CD4-positive, alpha-beta T cell treated with Interleukin-12 subunit alpha and Interleukin-12 subunit beta, for 1 hour (primary cell): ENCODE measurements around the gene CFAP74.
A peak's percentile ranks its signal among the peaks of the same experiment; 100 is the strongest.

Experiments used
- DNase-seq: peaks from one replicate; pipeline ENCODE4 v3.0.0-alpha.2; 2020

CFAP74 gene

DNA sequence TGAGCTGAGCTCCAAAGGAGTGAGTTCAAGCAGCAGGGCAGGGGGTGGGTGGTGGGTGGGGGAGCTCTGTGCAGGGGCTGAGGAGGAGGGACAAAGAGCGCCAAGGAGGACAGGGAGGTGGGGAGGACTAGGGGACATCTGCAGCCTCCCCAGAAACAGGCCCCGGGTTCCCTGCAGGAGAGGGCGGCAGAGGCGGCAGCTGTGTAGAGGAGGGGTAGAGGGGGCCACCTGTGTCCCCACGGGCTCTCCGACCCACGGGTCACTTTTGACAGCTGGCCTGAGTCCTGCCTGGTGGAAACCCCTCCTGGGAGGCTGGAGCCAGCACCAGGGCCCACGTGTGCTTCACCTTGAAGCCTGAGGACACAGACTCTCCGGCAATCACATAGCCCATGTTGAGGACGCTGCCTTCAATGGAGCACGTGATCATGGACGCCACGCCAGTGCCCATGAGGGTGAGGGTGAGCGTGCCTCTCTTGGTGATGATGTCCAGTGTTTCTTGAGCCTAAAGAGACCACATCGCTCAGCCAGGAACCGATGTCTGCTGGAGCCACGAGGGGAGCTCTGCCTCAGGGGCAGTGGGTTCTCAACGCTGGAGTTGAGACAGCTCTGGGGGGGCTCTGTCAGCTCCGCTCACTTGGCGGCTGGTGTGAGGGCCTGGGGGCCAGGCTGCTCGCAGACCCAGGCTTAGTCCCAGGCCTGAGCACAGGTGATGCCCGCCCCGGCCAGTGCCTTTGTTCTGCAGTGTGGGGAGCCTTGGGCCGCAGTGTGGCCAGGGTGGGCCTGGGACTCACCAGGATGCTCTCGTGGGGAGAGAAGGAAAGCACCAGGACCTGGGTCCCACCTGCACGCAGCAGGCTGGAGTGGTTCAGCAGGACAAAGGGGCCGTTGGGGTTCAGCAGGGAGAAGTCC, 77.9 kb downstream of the CFAP74 start:
- DNase-seq: no peak

DNA sequence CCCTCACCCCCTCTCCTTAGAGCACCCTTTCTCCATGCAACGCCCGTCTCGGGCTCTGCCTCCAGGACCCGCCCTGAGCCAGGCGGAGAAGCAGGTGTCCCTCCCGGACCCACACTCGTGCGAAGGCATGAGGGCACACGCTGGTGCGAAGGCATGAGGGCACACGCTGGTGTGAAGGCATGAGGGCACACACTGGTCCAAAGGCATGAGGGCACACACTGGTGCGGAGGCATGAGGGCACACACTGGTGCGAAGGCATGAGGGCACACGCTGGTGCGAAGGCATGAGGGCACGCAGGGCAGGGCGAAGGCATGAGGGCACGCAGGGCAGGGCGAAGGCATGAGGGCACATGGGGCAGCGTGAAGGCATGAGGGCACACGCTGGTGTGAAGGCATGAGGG, 78.7 kb downstream of the CFAP74 start:
- DNase-seq: no peak

DNA sequence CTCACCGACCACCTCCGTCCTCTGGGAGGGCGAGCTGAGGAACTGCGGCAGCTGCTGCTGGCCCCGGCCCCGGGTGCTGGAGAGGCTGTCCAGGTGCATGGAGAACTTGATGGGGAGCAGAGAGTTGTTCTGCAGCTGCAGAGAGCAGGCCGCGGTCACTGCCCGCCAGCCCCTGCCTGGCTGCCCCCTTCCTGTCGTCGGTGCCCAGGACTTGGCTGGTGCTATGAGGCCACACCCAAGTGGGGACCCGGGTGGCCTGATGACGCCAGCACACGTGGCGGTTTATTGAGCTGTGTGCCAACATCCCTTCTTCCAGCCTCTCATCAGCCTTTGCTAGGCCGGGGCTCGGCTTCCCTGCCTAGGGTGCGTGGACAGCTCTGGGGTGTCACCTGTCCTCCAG, 79.2 kb downstream of the CFAP74 start:
- DNase-seq: no peak

DNA sequence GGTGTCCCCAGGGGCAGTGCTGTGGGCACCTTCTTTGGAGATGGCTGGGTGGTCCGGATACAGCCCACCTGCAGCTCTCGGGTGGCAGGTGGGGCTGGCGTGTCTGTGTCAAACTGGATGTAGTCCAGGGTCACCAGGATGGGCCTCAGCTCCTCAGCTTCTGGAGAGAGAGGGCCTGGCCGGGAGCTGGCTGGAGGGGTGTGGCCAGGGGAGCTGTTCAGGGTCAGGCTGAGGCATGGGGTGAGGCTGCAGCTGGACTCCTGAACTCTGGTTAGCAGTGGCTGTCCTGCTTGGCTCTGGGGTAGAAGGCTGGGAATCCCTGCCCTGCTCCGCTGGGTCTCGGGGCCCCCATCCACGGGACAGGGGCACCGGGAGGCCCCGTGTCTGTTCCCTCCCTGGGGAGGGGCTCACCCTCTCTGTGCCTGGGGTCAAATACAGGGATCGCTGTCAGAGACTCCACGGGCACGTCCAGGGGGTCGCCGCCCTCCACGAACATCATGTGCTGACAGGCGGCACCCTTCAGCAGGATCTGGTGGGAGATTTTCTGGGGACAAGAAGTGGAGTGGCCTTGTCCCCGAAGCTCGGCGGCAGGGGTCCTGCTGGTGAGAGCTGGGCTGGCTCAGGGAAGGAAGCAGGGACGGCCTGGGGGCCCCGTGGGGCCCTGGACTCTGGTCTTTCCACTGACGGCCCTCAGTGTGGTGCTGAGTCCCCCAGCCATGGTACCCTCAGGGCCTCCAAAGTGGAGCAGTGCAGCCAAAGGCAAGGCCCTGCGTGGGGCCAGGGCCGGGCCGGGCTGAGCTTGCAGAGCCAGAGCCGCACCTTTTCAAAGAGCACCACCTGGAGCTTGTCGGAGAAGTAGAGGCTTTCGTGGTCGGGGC, 80.4 kb downstream of the CFAP74 start:
- no peak for DNase-seq

DNA sequence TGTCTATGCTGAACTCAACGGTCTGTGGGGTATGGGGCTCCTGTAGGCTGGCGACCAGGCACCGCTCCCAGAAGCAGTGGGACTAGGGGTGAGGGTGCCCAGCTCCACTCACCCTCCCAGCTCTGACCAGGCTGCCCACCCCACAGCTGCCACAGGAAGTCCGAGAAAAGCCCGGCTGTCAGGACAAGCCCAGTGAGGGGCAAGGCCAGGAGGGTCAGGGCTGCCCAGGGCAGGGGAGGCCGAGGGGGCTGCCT, 81.0 kb downstream of the CFAP74 start:
- DNase-seq: no peak

DNA sequence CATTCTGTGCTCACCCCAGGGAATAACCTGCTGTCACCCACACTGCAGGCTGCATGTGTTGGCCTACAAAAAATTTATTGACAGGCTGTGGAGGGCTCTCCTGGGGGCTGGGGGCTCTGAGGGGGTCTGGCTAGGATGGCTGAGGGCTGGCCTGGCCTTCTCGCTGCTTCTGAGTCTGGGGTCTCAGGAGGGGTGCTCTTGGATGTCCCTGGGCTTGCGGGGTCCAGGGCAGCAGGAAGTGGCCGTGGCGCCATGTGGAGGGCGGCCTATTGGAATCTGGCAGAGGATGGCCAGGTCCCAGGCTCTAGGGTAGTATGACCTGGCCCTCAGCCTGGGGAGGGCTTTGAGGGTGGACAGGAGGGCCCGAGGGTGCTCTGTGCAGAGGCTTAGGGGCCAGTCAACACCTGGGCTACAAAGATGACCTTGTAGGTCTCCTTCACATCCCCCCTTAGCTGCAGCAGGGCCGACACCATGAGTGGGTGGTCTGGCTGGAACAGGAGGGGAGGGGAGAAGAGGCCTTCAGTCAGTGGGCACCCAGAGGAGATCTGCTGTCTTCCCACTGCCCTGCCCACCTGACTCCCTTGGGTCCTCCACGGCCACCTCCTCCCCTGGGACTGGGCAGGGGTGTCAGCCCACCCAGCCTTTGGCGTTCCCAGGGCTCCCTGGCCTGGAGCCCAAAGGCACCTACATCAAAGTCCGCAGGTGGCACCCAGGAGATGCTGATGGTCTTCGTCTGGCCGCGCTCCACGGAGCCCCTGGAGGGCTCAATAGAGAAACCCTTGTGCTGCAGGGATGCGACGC, 81.5 kb downstream of the CFAP74 start:
- DNase-seq: no peak

DNA sequence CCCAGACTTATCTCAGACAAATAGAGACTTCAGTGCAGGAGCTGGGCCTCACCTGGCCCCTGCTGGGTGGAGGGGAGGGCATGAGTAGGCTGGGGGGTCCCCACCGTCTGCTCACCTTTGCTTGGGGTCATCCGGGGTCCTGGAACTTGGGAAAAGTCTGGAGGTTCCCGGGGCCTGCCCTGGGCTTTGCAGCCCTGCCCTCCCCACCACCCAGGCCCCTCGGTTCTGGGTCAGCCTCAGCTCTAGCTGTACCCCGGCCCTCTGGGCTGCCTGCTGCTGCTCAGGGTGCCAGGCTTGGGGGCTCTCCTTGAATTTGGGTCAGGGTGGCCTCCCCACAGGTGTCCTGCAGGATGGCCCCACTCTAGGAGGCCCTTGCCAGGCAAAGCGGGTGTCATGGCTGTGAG, 82.1 kb downstream of the CFAP74 start:
- DNase-seq: no peak

DNA sequence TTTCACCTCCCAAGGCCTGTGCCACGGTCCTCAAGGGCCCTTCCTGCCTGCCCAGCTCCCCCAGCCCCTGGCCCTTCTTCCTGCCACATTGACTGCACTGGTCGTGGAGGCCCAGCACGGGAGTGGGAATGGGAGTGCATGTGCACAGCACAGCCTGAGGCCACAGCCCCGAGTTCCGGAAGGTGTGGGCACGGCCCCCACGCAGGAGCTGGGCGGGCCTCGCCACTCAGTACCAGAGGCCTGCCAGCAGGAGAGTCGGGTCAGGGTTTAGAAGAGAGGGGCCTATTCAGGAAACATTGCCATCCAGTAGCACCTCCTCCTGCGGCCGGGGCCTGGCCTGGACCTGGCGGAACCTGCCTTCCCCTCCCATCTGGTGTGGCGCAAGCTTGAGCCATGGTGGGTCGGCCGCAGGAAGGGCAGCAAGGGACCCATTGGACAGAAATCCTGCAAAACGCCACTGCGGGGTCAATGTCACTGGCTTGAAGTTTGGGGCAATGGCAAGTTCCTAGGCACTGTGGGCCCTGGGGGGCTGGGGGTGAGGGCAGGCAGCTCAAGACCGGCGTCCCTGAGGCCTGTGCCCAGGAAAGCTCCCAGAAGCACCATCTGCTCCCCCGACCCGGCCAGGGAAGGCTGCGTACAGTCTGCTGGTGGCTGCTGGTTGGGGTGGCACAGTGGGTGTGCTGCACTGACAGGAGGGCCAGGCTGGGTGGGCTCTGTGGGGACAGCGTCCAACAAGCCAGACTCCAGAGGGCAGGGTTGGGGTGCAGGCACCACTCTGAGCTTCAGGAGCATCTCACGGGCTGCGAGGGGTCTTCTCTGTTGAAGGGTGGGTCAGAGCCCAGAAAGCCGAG, 82.8 kb downstream of the CFAP74 start:
- DNase-seq: no peak

DNA sequence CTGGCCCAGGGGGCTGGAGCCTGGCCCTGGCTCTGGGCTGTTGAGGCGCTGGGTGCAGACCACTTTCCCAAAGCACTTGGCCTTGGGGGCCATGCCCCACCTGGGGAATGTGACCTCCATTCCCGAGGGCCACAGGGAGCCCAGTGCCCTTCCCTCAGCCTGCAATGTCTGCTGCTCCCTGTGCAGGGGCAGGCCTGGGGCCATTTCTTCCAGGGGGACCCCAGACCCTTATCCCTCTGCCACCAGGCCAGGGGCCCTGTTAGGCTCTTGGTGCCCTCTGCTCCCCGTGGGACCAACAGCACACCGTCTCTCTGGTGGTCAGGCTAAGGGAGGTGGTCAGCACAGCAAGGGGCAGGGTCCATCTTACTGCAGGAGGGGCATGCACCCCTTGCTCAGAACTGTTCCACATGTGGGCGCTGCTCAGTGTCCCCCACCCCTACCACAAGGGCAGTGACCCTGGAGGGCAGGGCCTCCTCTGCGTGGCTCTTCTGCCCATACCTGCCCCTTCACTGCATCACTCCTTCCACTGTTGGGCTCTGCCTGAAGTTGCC, 83.5 kb downstream of the CFAP74 start:
- DNase-seq: no peak

DNA sequence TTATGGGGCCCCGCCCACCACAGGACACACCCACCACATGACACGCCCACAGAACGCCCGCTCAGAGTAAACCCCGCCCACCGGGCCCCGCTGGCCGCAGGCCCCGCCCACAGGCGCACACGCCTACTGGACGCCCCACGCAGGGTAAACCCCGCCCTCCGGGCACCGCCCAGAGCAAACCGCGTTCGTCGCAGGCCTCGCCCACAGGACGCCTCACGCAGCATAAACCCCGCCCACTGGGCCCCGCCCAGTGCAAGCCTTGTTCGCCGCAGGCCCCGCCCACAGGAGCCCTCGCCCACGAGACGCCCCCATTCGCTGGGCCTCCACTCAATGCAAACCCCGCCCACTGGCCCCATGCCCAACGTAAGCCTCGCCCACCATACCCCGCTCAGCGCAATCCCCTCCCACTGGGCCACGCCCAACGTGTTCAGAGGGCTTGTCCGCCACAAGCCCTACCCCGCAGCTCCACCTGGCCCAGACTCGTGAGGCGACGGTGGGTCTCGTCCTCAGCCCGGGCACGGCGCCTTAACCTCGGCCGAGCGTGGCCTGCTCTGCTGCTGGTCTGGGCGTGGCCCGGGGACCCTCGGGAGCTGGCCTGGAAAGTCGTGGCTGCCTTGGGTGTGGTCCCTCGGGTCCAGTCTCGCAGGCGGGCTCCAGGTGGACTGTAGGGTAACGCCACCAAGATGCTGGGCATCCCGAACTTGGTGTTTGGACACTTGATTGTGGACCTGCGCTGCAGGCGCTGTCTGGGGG, 84.1 kb downstream of the CFAP74 start:
- DNase-seq: peak; percentile 100

DNA sequence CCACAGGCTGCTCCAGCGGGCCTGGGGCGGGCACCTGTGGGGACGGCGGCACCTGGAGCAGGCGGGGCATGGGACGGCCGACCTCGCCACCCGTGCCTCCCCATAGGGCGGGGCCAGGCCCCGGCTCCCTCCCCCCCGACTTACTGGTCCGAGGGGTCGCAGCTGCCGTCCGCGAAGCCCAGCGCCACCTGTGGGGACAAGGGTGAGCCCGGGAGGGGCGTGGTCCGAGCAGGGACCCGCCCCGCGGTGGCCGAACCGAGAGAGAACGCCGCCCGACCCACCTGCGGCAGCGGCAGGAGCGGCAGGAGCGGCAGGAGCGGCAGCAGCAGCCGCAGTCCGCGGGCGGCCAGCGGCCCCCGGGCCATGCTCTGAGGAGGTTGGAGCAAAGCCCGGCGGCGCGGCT, 84.7 kb downstream of the CFAP74 start, which contains the start of gene TMEM52:
TSS of gene TMEM52 (minus strand) at position 379 of the 403 bp plus-strand sequence. CDS start at position 365, 14 bp downstream.
- no peak for DNase-seq

DNA sequence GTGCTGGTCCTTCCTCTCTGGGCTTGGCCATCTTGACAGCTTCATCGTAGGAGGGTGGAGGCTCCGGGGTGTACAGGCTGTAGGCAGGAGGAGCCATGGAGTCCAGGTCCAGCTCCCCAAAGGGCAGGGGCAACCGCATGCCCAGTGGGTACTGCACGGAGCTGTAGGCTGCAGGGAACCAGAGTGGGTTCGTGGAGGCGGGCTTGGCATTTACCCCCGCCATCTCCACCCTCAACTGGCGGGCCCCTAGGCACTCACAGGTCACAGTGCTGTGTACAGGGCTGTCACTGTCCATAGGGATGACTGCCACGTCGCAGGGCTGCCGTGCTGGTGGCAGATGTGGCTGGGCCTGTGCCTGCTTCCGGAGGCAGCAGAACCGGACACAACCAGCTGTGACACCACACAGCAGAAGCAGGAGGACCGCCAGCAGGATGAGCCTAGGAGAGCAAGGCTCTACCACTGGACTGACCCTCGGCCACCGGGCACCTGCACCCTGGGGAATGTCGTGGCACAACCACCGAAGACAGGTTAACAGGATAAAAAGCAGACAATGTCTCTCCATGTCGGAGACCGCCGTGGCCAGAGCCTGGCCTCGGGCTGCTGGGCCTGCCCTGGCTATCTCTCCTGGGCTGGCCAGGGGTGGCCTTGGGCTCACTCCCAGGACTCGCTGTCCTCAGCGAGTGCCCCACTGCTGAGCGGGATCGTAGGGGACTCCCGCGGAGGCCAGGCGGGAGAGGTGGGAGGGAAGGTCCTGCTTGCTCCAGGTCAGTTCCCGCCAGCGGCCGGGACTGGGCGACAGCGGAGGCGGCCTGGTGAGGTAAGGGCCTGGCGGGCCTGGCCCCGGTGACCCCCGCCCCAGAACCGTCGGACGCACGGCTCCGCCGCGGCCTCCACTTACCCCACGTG, 85.3 kb downstream of the CFAP74 start:
- DNase-seq: no peak

DNA sequence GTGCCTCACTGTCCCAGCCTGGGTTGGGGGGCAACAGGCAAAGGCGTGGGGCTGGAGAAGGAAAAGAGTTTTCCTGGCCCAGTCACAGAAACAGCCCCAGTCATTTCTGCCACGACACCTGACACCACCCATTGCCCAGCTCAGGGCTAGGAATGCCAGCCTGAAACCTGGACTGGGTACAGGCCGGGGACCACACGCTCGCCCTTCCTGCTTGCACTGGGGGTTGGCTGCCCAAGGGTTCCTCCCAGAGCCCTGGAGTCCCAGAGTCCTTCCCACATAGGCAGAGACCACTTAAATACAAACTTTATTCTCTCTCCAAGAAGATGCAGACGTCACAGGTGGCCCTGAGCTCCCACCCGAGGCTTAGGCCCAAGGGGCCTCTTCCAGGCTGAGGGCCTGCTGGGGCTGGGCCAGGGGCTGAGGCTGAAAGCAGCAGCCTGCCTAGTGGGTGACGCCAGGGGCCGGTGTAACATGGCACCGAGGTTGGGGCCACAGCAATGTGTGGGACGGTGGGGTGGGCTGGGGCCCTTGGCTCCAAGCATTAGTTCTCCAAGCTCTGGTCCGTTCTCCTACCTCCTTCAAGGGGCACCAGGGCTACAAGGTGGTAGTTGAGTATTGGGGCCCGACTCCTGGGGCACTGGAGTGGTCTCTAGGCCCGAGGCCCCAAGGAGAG, 86.1 kb downstream of the CFAP74 start:
- DNase-seq: no peak

DNA sequence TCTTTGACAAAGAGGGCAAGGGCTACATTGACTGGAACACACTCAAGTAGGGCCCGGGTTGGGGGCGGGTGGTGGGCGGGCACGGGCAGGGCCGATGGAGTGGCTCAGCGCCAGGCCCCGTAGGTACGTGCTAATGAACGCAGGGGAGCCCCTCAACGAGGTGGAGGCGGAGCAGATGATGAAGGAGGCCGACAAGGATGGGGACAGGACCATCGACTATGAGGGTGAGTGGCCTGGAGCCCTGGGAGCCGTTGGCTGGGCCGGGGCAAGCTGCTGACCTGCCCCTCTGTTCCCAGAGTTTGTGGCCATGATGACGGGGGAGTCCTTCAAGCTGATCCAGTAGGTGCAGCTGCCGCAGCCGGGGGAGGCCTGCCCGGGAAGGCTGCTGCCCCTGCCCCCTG, 86.7 kb downstream of the CFAP74 start:
- no peak for DNase-seq

DNA sequence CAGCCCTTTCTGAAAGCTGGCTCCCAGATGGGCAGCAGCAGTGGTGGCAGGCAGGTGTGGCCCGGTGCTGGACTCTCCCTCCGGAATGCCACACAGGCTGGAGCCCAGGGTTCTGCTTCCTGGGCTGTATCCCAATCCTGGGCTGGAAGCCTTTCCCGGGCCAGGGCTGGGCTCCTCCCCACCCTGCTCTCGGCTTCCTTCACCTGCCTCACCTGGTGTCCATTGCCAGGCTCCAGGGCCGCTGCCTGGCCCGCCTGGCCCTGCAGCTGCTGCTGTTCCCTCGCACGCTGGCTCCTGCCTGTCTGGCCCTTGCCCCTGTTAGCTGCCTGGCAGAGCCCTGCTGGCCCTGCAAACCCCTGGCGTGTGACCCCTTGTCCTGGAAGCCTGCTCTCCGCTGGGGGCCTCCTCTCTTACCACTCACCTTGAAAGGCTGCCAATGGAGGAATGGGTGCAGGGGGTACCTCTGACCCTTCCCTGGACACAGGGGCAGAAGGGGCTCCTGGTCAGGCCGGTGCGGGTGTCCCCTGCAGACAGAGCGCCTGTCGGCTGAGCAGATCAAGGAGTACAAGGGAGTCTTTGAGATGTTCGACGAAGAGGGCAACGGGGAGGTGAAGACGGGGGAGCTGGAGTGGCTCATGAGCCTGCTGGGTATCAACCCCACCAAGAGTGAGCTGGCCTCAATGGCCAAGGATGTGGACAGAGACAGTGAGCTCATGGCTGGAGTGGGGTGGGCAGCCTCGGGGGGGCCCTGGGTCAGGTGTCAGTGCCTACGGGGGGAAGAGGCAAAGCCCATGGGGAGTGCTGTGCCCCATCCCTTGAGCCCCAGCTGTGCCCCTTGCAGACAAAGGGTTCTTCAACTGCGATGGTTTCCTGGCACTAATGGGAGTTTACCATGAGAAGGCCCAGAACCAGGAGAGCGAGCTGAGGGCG, 87.4 kb downstream of the CFAP74 start:
- no peak for DNase-seq

DNA sequence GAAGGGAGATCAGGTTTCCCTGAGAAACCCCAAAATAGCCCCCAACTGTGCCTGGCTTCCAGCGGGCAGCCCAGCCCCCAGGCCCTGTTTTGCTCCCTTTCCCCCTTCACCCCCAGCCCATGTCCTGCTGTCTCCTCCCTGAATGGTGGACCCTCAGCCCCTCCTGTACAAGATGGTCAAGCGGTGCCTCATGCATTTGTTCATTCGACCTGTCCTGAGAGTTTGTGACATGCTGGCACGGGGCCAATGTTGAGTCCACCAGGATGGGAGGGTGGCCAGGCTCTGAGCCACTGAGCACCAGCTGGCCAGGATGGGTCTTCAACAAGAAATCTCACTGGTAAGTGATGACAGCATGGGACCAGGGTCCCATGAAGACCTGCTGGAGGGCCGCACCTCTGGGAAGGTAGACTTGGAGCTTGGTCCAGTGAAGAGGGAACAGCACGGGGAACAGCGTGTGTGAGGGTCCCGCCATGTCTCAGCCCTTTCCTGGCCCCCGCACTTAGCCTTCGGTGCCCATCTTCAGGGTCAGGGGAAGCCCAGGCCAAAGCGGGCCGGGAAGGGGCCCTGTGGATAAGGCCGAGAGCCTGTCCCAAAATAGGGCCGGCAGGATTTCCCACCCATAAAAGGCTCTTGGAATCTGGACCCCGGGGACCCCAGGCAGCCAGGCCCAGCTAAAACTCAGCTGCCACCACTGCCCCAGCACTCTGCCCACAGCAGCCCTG, 88.5 kb downstream of the CFAP74 start, which contains the start of gene CALML6:
TSS of gene CALML6 (plus strand) at position 290 of the 722 bp plus-strand sequence. CDS start at position 311, 21 bp downstream.
- DNase-seq: no peak
